Cardiac fibroblast (primary cell): ENCODE results near the gene LRRC8A.

Source experiments
- DNase-seq, 2 donors: peaks; one replicate each; pipeline versions ENCODE4 v3.0.0 to v3.0.0-alpha.2; 2010; ENCODE audit warnings: low read depth in 2 of 2
- H3K4me3 ChIP-seq, 2 donors: replicated peaks in 1 of 2; 1 replicate in 1 of 2; 2 replicates in 1 of 2; pipeline ENCODE4 v1.5.1; 2011; ENCODE audit warnings: low read depth in 2 of 2, low read length in 2 of 2, mild to moderate bottlenecking in 2 of 2, moderate library complexity in 1 of 2
- TF ChIP-seq, protein P1 (sequence below): IDR thresholded peaks from one replicate; pipeline ENCODE4 v1.5.1; 2011; ENCODE audit warnings: low read depth, mild to moderate bottlenecking, low read length, inconsistent platforms

The LRRC8A gene

GRCh38 chr9:128911529-128912035, 29.6 kb downstream of the LRRC8A start:
- TF ChIP-seq, protein P1, sequence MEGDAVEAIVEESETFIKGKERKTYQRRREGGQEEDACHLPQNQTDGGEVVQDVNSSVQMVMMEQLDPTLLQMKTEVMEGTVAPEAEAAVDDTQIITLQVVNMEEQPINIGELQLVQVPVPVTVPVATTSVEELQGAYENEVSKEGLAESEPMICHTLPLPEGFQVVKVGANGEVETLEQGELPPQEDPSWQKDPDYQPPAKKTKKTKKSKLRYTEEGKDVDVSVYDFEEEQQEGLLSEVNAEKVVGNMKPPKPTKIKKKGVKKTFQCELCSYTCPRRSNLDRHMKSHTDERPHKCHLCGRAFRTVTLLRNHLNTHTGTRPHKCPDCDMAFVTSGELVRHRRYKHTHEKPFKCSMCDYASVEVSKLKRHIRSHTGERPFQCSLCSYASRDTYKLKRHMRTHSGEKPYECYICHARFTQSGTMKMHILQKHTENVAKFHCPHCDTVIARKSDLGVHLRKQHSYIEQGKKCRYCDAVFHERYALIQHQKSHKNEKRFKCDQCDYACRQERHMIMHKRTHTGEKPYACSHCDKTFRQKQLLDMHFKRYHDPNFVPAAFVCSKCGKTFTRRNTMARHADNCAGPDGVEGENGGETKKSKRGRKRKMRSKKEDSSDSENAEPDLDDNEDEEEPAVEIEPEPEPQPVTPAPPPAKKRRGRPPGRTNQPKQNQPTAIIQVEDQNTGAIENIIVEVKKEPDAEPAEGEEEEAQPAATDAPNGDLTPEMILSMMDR, result no peak
- H3K4me3 ChIP-seq, result no peak overlapping the region
- DNase-seq, result peak; percentile 49 to 77

GRCh38 chr9:128912270-128912853, 30.4 kb downstream of the LRRC8A start:
- DNase-seq, result peak; percentile 70 to 93
- no peak overlapping the region for H3K4me3 ChIP-seq

DNA sequence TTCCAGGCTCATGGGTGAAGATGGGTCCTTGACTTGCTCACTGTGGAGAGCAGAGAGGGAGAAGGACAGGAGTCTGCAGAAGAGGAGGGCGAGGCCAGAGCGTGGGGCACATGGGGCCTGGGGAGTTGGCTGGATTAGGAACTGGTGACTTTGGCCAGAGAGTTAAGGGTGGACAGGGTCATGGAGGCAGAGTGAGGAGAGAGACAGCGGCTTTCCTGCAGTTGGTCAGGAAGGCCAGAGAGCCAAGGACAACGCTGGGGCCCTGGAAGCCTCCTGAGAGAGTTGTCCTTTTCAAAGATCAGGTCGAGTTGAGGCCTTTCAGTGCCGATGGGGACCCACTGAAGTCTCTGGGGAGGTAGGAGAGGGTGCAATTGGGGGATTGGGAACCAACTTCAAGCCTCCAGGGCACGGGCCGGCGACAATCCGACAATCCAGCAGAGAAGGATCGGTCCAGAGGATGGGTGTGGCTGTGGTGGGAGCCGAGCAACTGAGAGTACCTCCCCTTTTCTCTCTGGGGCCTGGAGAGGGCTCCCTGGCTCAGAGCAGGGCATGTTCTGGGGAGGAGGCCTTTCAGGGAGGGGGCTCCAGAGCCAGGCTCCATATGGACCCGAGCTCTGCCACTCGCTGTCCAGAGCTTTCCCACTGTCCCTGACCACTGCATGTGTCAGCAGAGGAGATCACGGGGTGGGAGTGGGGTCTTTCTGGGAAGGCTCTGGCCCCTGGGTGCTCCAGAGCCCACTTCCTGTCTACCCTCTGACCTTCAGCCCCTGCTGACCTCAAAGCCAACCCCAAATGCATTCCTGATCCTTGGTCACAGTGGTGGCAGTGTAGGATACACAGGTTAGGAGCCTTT, 31.3 kb downstream of the LRRC8A start:
- H3K4me3 ChIP-seq, result peak overlapping the region in 1 of 2 donors; percentile 4
- no peak for DNase-seq
- TF ChIP-seq, protein P1, result no peak

More at GRCh38 chr9:128912270-128912853, 30.4 kb downstream of the LRRC8A start:
- TF ChIP-seq, protein P1, result no peak

DNA sequence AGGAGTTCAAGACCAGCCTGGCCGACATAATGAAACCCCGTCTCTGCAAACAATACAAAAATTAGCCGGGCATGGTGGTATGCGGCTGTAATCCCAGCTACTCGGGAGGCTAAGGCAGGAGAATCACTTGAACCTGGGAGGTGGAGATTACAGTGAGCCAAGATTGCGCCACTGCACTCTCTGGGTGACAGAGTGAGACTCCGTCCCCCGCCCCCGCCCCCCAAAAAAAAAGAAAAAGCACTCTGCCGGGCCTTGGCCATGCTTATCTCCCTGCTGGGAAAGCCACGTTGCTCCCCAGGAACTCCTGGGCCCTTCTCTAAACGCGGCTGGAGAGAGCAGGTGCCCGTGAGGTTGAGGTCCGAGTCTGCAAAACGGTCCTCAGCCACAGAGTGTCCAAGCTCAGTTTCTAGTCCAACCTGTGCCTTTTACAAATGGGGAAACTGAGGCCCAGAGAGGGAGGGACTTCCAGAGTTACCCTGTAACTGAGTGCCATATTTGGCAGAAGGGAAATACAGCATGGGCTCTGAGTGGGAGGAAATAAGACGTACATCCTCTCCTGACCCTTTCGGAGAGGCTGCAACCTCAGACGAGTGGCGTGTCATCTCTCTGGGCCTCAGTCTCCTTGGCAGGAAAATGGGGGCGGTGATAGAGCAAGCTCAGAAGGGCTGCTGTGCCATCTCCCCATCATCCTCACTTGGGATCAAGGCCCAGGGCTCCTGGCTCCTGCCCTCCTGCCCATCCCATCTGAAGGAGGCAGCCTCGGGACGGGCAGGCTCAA, 32.3 kb downstream of the LRRC8A start:
- H3K4me3 ChIP-seq, result no peak overlapping the region
- DNase-seq, result no peak
- TF ChIP-seq, protein P1, result no peak

- no peak overlapping the region for H3K4me3 ChIP-seq
- TF ChIP-seq, protein P1, result no peak
- DNase-seq, result peak; percentile 37 to 52
These were observed 34.3 kb downstream of the LRRC8A start for GRCh38 chr9:128916204-128916603.

- DNase-seq, result no peak
- no peak overlapping the region for H3K4me3 ChIP-seq
- TF ChIP-seq, protein P1, result no peak
These were observed 34.8 kb downstream of the LRRC8A start for GRCh38 chr9:128916745-128917144.
